A549 (cell line): Measurements from ENCODE around the gene FER. TPM values are rescaled to one million over a fixed set of nuclear protein-coding genes. Genes with fewer than 3 reads are reported as not detected.

Experiments
- ATAC-seq, 2 experiments: fragments of 200-7000 bp in 1 of 2; fragments of >200 bp in 1 of 2; cut with Nextera tagmentation in 1 of 2; cut with Tn5 transposase in 1 of 2; 3 replicates each; pipeline versions ENCODE4 v1.8.0 to v1.9.1; 2018 to 2020; ENCODE audit warnings: mild to moderate bottlenecking in 1 of 2, moderate library complexity in 1 of 2
- CTCF ChIA-PET: fragments of 300-600 bp; sonication (Branson Sonifier 250); formaldehyde crosslinking; extraction: SDS; loops from one replicate; lab custom pipeline; 2021; ENCODE audit warnings: antibody characterized with exemption, inconsistent platforms; lab: Yijun Ruan, JAX
- POLR2A ChIA-PET: fragments of 350-600 bp; formaldehyde crosslinking; extraction: SDS; loops from one replicate; lab custom pipeline; 2021; ENCODE audit warnings: antibody characterized with exemption, inconsistent platforms; lab: Yijun Ruan, JAX
- DNase-seq, 2 experiments: peaks; one replicate each; pipeline versions ENCODE4 v3.0.0 to v3.0.0-alpha.2; 2011 to 2016; ENCODE audit warnings: low read depth in 1 of 2, low spot score in 1 of 2
- FAIRE-seq: peaks from 2 replicates; lab custom pipeline; 2011; peaks lifted over from hg19 to GRCh38; lab: Jason Lieb, UNC
- H3K27ac ChIP-seq, 2 experiments: fragments of >200 bp; sonication (Bioruptor Twin); formaldehyde crosslinking; 3 replicates each; pipeline ENCODE4 v1.5.1; 2016 to 2017
- H3K4me1 ChIP-seq: fragments of >200 bp; sonication (Bioruptor Twin); formaldehyde crosslinking; 3 replicates; pipeline ENCODE4 v1.6.1; 2016
- H3K4me2 ChIP-seq: fragments of >200 bp; sonication (Bioruptor Twin); formaldehyde crosslinking; 3 replicates; pipeline ENCODE4 v1.6.1; 2016
- H3K4me3 ChIP-seq: fragments of >200 bp; sonication (Bioruptor Twin); formaldehyde crosslinking; 3 replicates; pipeline ENCODE4 v1.5.1; 2016
- H3K9me3 ChIP-seq: fragments of >200 bp; sonication (Bioruptor Twin); formaldehyde crosslinking; 3 replicates; pipeline ENCODE4 v1.6.1; 2016
- CEBPB ChIP-seq, 2 experiments: fragments of >200 bp in 1 of 2; sonication (Bioruptor Twin) in 1 of 2; formaldehyde crosslinking in 1 of 2; IDR thresholded peaks; 2 replicates each; pipeline ENCODE4 v1.6.1; 2012 to 2016
- CHD2 ChIP-seq: fragments of 150-350 bp; IDR thresholded peaks from 2 replicates; pipeline ENCODE4 v1.6.1; 2014; ENCODE audit warnings: low read length; ENCODE audit not compliant: partially characterized antibody
- CHD4 ChIP-seq: fragments of 200-600 bp; sonication (generic); IDR thresholded peaks from 2 replicates; pipeline ENCODE4 v1.6.1; 2016; ENCODE audit warnings: antibody characterized with exemption, mild to moderate bottlenecking, borderline replicate concordance
- CTCF ChIP-seq: fragments of >200 bp; sonication (Bioruptor Twin); formaldehyde crosslinking; IDR thresholded peaks from 3 replicates; pipeline ENCODE4 v1.5.1; 2016
- E2F6 ChIP-seq: IDR thresholded peaks from 2 replicates; pipeline ENCODE4 v1.6.1; 2012; ENCODE audit warnings: low read depth, borderline replicate concordance
- EHF ChIP-seq: fragments of 250-450 bp; sonication (Bioruptor Pico); IDR thresholded peaks from 2 replicates; pipeline ENCODE4 v1.5.0; 2020; ENCODE audit warnings: mild to moderate bottlenecking
- FOSB ChIP-seq: fragments of 250-450 bp; sonication (Bioruptor Pico); IDR thresholded peaks from 2 replicates; pipeline ENCODE4 v1.5.0; 2020; ENCODE audit warnings: mild to moderate bottlenecking, moderate library complexity
- HDAC2 ChIP-seq: fragments of 200-600 bp; sonication (generic); IDR thresholded peaks from 2 replicates; pipeline ENCODE4 v1.6.1; 2016
- HES2 ChIP-seq: fragments of >200 bp; sonication (Bioruptor Twin); formaldehyde crosslinking; IDR thresholded peaks from 2 replicates; pipeline ENCODE4 v1.6.1; 2016
- HEYL ChIP-seq: fragments of 250-450 bp; sonication (Bioruptor Pico); IDR thresholded peaks from 2 replicates; pipeline ENCODE4 v1.8.0; 2021; ENCODE audit warnings: mild to moderate bottlenecking, moderate library complexity
- JUN ChIP-seq, 2 experiments: fragments of >200 bp; sonication (Bioruptor Twin); formaldehyde crosslinking; IDR thresholded peaks; 2 replicates in 1 of 2; 3 replicates in 1 of 2; pipeline ENCODE4 v1.6.1; 2016 to 2017
- KDM5A ChIP-seq: fragments of 200-600 bp; sonication (generic); IDR thresholded peaks from 2 replicates; pipeline ENCODE4 v1.6.1; 2016; ENCODE audit warnings: antibody characterized with exemption, mild to moderate bottlenecking
- MAX ChIP-seq: IDR thresholded peaks from 2 replicates; pipeline ENCODE4 v1.6.1; 2012
- MAZ ChIP-seq: fragments of 150-350 bp; IDR thresholded peaks from 2 replicates; pipeline ENCODE4 v1.6.1; 2014; ENCODE audit warnings: antibody characterized with exemption, low read depth, low read length, borderline replicate concordance
- RAD21 ChIP-seq, 2 experiments: fragments of >200 bp in 1 of 2; sonication (Bioruptor Twin) in 1 of 2; formaldehyde crosslinking in 1 of 2; IDR thresholded peaks in 1 of 2; conservative IDR thresholded peaks in 1 of 2; 2 replicates in 1 of 2; 3 replicates in 1 of 2; pipeline ENCODE4 v1.6.1; 2012 to 2018; ENCODE audit warnings: inconsistent platforms in 1 of 2
- RCOR1 ChIP-seq: fragments of 150-350 bp; IDR thresholded peaks from 2 replicates; pipeline ENCODE4 v1.6.1; 2014; ENCODE audit warnings: antibody characterized with exemption, low read length, low read depth
- REST ChIP-seq: fragments of 200-600 bp; sonication (generic); IDR thresholded peaks from 2 replicates; pipeline ENCODE4 v1.6.1; 2016; ENCODE audit warnings: antibody characterized with exemption, mild to moderate bottlenecking, moderate library complexity
- SMC3 ChIP-seq: fragments of >200 bp; sonication (Bioruptor Twin); formaldehyde crosslinking; IDR thresholded peaks from 3 replicates; pipeline ENCODE4 v1.6.1; 2018; ENCODE audit warnings: inconsistent platforms
- USF2 ChIP-seq: fragments of 450-650 bp; IDR thresholded peaks from 2 replicates; pipeline ENCODE4 v1.6.1; 2014; ENCODE audit warnings: antibody characterized with exemption
- ZC3H11A ChIP-seq: fragments of 450-650 bp; IDR thresholded peaks from 2 replicates; pipeline ENCODE4 v1.6.1; 2014; ENCODE audit warnings: antibody characterized with exemption, mild to moderate bottlenecking
- ZFP36 ChIP-seq: fragments of 450-650 bp; IDR thresholded peaks from 2 replicates; pipeline ENCODE4 v1.6.1; 2014; ENCODE audit warnings: borderline replicate concordance; ENCODE audit not compliant: partially characterized antibody
- WGBS: methylation state at CpG from one replicate; pipeline ENCODE4 v1.1.6; 2017; ENCODE audit errors: missing lambda C conversion rate; 5-methylcytosine and 5-hydroxymethylcytosine counted together
- polyA plus RNA-seq, 4 experiments: library from polyadenylated mRNA; depleted of rRNA in 3 of 4; stranded (reverse); fragments of >200 nt; fragmentation: RNase III in 1 of 4; extraction: RNeasy Plus Mini Kit Qiagen cat#74134 plus additional on column Dnase treatment in 1 of 4; gene quantifications; 2 replicates in 3 of 4; 3 replicates in 1 of 4; pipeline ENCODE4 v1.2.3, GENCODE V29; 2011 to 2017

The FER gene
- polyA plus RNA-seq, 2 of the 4 experiments (the other 2 are of a cell fraction), result 3.6 to 12.3 TPM

GRCh38 chr5:109152565-109152964 is 404.9 kb downstream of the FER start:
- ATAC-seq (no peak), FAIRE-seq (no peak), DNase-seq (no peak)
- CTCF ChIA-PET, result no interaction called here
- H3K4me2 ChIP-seq, result no peak overlapping the region
- WGBS, result 78% methylated on average over 4 of the region's 4 CpGs
- POLR2A ChIA-PET, result no interaction called here
- TF ChIP-seq CHD4, result no peak
- no peak for TF ChIP-seq KDM5A
- TF ChIP-seq HES2, result no peak
- TF ChIP-seq EHF (CRISPR knock-in tag), result no peak
- TF ChIP-seq, all 56 proteins: peak for 0
- Histone ChIP-seq H3K9me3 (no peaks in the 10 kb centered on the region), H3K4me3 (no peak overlapping the region), H3K4me1 (no peaks in the 10 kb centered on the region), H3K27ac (no peak overlapping the region)

GRCh38 chr5:109155625-109156024 is 407.9 kb downstream of the FER start:
- Histone ChIP-seq H3K9me3 (no peaks in the 10 kb centered on the region), H3K27ac (no peak overlapping the region), H3K4me1 (no peaks in the 10 kb centered on the region), H3K4me3 (no peak overlapping the region), H3K4me2 (no peak overlapping the region)
- DNase-seq (no peak), ATAC-seq (no peak), FAIRE-seq (no peak)
- ChIA-PET CTCF (no interaction called here), POLR2A (no interaction called here)
- TF ChIP-seq REST (no peak), SMC3 (no peak), RAD21 (conservative IDR thresholded peaks at IDR 0.05 in 1 of 2, IDR thresholded peaks at IDR 0.05 in 1 of 2) (no peak), EHF (CRISPR knock-in tag) (no peak), CTCF (no peak), JUN (IDR thresholded peaks at IDR 0.05) (no peak), CEBPB (IDR thresholded peaks at IDR 0.05) (no peak), HDAC2 (no peak), CHD2 (no peak), MAZ (no peak), FOSB (CRISPR knock-in tag) (no peak), HEYL (CRISPR knock-in tag) (no peak), RCOR1 (no peak), ZFP36 (no peak), USF2 (no peak), E2F6 (no peak), ZC3H11A (no peak), MAX (no peak)
